GM18951 (cell line): Measurements from ENCODE around the gene NPM3.

ENCODE experiments used
- POLR2A ChIP-seq: IDR thresholded peaks from 4 replicates; pipeline ENCODE4 v1.6.1; 2011; ENCODE audit warnings: mild to moderate bottlenecking; ENCODE audit not compliant: insufficient read length, insufficient read depth; ENCODE audit errors: extremely low read depth
- in situ Hi-C: fragments of 300-500 bp; cut with MboI; formaldehyde crosslinking; loops from one replicate; pipeline ENCODE4 v1.12.0; 2022; ENCODE audit warnings: low sequenced_read_pairs, mixed read lengths, inconsistent platforms; ENCODE audit not compliant: unreplicated experiment

The NPM3 gene

GRCh38 chr10:101782811-101783735 is at the start of gene NPM3:
TSS of gene NPM3 (minus strand) at chr10:101783446. CDS start at chr10:101783390, 56 bp downstream.
- in situ Hi-C loops, result no loop called here

DNA sequence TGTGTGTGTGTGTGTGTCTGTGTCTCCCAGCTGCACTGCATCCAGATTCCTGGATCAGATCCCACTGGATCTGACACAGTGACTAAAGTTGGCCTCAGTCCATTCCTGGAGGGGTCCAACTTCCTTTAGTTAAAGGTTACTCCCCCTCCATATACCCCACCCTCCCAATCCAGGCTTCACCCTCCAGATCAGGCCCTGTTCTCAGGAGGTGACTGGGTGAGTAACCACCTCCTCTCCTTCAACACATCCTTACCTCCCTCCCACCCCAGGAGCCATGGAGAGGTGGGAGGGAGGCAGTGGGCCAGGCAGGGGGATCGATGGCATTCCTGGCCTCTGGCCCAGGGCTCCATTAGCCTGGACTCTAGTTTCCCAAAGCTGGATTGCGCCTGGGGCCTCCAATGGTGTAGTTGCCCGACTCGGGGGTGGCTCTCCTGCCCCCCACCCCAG is 49.1 kb upstream of the NPM3 start:
- in situ Hi-C loops, result loop anchor here (5.0 kb wide), 1 partner anchor 180 kb away; no protein-coding TSS in a partner anchor
- TF ChIP-seq POLR2A, result no peak

More at GRCh38 chr10:101782811-101783735, at the start of gene NPM3:
- peak; percentile 76 for TF ChIP-seq POLR2A

DNA sequence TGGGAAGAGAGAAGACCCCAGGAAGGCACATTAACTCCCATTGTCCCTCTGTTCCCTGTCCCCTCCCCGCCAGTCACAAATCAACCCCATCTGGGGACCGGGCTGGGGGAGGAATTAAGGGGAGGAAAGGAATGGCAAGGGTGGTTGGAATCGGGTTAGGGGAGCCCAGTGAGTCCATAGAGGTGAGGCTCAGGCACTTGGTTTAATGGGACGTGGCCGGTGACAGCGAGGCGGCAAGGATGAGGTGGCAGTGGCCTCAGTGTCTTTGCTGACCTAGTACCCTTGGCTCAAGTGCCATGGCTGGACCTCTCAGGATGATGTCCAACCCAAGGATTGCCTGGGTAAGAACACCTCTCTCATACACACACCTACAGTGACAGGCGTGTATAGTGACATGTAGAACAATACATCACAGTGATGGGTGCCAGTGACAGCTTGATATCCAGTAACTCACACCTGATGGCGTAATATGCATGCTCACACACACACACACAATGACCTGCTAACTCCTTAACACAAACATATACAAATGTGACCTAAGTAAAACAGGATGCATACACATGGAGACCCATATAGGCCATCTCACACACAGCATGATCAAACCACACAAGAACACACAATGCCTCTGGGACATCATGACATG is 48.0 kb upstream of the NPM3 start:
- in situ Hi-C loops, result loop anchor here (5.0 kb wide), 1 partner anchor 181 kb away; no protein-coding TSS in a partner anchor
- TF ChIP-seq POLR2A, result no peak

DNA sequence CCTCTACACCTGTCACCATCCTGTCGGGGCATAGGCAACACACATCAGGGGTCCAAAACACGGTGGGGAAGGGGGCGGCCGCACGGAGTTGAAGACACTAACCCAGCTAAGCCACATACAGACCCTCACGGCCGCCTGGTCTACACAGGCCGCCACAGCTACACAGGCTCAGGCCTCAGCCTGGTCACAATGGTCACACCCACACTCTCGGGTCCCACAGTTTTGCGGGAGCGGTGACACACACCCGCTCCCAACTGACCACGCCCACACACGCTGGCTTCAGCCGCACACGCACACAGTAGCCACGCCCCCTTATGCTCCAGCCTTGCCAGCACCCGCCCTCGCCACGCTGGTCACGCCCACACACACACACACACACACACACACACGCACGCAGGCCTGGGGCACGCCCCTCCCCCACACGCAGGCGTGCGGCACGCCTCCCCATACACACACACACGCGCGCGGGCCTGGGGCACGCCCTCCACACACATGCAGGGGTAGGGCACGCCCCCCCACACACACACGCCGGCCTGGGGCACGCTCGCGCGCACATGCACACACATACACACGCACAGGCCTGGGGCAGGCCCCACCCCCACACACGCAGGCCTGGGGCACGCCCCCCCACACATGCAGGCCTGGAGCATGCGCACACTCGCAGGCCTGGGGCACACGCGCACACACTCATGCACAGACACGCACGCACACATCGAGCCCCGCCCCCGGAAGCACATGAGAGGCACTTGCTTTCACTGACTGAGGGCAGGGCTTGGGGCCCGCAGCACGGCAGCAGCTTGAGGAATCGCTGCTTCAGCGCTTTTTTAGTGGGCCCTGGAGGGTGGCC is 47.3 kb upstream of the NPM3 start:
- peak; percentile 61 for TF ChIP-seq POLR2A
- in situ Hi-C loops, result loop anchor here (5.0 kb wide), 1 partner anchor 182 kb away; no protein-coding TSS in a partner anchor

- in situ Hi-C loops, result loop anchor here (5.0 kb wide), 1 partner anchor 183 kb away; no protein-coding TSS in a partner anchor
Observed at GRCh38 chr10:101829561-101830315, 46.5 kb upstream of the NPM3 start.

GRCh38 chr10:101828766-101829551 is 45.7 kb upstream of the NPM3 start:
- in situ Hi-C loops, result no loop called here

More at GRCh38 chr10:101829561-101830315, 46.5 kb upstream of the NPM3 start:
- TF ChIP-seq POLR2A, result no peak

DNA sequence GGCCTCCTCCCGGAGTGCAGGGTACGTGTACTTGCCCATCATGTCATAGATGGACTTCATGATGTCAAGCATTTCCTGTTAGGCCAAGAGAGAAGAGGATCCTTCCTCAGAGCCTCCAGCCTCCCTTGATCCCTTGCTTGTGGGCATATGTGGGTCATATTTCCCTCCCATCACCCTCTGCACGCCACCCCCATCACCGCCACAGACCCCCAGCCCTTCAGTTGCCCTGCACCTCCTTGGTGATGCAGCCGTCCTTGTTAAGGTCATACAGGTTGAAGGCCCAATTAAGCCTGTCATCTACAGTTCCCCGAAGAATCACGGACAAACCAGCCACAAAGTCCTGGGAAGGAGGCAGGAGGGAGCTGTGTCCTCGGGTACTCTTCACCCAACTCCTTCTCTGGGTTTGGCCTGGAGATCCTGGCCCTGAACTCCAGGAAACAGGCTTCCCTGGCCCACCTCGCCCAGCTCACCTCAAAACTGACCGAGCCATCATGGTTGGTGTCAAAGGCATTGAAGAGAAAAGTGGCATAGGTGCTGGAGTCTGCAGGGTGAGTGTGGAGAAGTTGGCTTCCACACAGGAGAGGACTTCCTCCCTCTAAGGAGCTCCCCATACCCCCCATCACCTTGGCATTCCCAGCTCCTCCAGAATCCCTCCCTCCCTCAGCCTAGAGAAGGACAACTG is 44.8 kb upstream of the NPM3 start:
- TF ChIP-seq POLR2A, result no peak
- in situ Hi-C loops, result no loop called here

More at GRCh38 chr10:101828766-101829551, 45.7 kb upstream of the NPM3 start:
- no peak for TF ChIP-seq POLR2A

- in situ Hi-C loops, result no loop called here
- TF ChIP-seq POLR2A, result no peak
Observed at GRCh38 chr10:101826852-101827434, 43.7 kb upstream of the NPM3 start.

- in situ Hi-C loops, result no loop called here
- no peak for TF ChIP-seq POLR2A
Observed at GRCh38 chr10:101824736-101825135, 41.5 kb upstream of the NPM3 start.

- in situ Hi-C loops, result no loop called here
- no peak for TF ChIP-seq POLR2A
Observed at GRCh38 chr10:101818872-101819633, 35.8 kb upstream of the NPM3 start.
